Panc1 (cell line): ENCODE data around the gene TMED8. TPM values are rescaled to one million over a fixed set of nuclear protein-coding genes. Genes with fewer than 3 reads are reported as not detected.
"Not testable (repeated sequence)": the region's sequence is repeated elsewhere in the genome, so short reads cannot be mapped to it uniquely, and the experiment has no call there.

Experiments used
- ATAC-seq: fragments of 200-7000 bp; cut with Tn5 transposase; 2 replicates; pipeline ENCODE4 v1.9.1; 2020; ENCODE audit warnings: mild to moderate bottlenecking, moderate library complexity
- BruUV-seq: library from RNA; stranded (reverse); fragments of 400-500 nt; replicated peaks from 2 replicates; lab custom pipeline; 2021; lab: Mats Ljungman, UMichigan
- CTCF ChIA-PET: fragments of 300-600 bp; sonication (Branson Sonifier 250); formaldehyde crosslinking; loops from one replicate; lab custom pipeline; 2022; ENCODE audit warnings: antibody characterized with exemption; lab: Charles Lee
- POLR2A ChIA-PET: fragments of 300-600 bp; sonication (Branson Sonifier 250); formaldehyde crosslinking; loops from one replicate; lab custom pipeline; 2022; ENCODE audit warnings: antibody characterized with exemption; lab: Charles Lee
- DNase-seq: peaks from one replicate; pipeline ENCODE4 v3.0.0-alpha.2; 2010; ENCODE audit warnings: low read depth, low spot score
- H3K27ac ChIP-seq: 2 replicates; pipeline ENCODE4 v1.5.1; 2011; ENCODE audit warnings: mild to moderate bottlenecking, low read length, inconsistent platforms
- H3K27me3 ChIP-seq: fragments of 200-500 bp; sonication (Bioruptor generic); 2 replicates; pipeline ENCODE4 v1.6.0; 2014; ENCODE audit warnings: low read length, inconsistent platforms; ENCODE audit not compliant: control insufficient read depth, insufficient read depth
- H3K36me3 ChIP-seq: fragments of 200-500 bp; sonication (Bioruptor generic); 2 replicates; pipeline ENCODE4 v1.5.1; 2014; ENCODE audit warnings: inconsistent platforms, mild to moderate bottlenecking, low read length, moderate library complexity; ENCODE audit not compliant: control insufficient read depth, insufficient read depth
- H3K4me1 ChIP-seq: 2 replicates; pipeline ENCODE4 v1.5.1; 2011; ENCODE audit warnings: inconsistent platforms, mild to moderate bottlenecking, low read length, moderate library complexity; ENCODE audit not compliant: control insufficient read depth, insufficient read depth
- H3K4me3 ChIP-seq, 2 experiments: 2 replicates each; pipeline ENCODE4 v1.5.1; 2011 to 2012; ENCODE audit warnings: low read depth in 2 of 2, low read length in 2 of 2, mild to moderate bottlenecking in 2 of 2, inconsistent platforms in 1 of 2, moderate library complexity in 1 of 2
- H3K9me3 ChIP-seq: fragments of 200-500 bp; sonication (Bioruptor generic); 2 replicates; pipeline ENCODE4 v1.5.1; 2014; ENCODE audit warnings: low read depth, mild to moderate bottlenecking, inconsistent platforms, low read length, moderate library complexity; ENCODE audit not compliant: control insufficient read depth, insufficient read depth
- CTCF ChIP-seq: fragments of 450-650 bp; IDR thresholded peaks from 2 replicates; pipeline ENCODE4 v1.5.1; 2017; ENCODE audit warnings: mild to moderate bottlenecking
- POLR2AphosphoS5 ChIP-seq: IDR thresholded peaks from 2 replicates; pipeline ENCODE4 v1.6.1; 2012; ENCODE audit warnings: mild to moderate bottlenecking, low read depth, low read length, moderate library complexity
- REST ChIP-seq, 2 experiments: IDR thresholded peaks; 2 replicates each; pipeline ENCODE4 v1.6.1; 2011 to 2012; ENCODE audit warnings: low read depth in 2 of 2, control low read depth in 1 of 2, low read length in 1 of 2, mild to moderate bottlenecking in 1 of 2, moderate library complexity in 1 of 2; ENCODE audit not compliant: insufficient read depth in 1 of 2
- SIN3A ChIP-seq: IDR thresholded peaks from 2 replicates; pipeline ENCODE4 v1.6.1; 2012; ENCODE audit warnings: low read depth, mild to moderate bottlenecking, low read length, moderate library complexity, borderline replicate concordance; ENCODE audit not compliant: insufficient read depth
- TCF7L2 ChIP-seq: IDR thresholded peaks from 2 replicates; pipeline ENCODE4 v1.6.1; 2011; ENCODE audit warnings: mild to moderate bottlenecking, low read depth, low read length, inconsistent platforms
- in situ Hi-C: cut with HindIII; loops from 2 replicates; pipeline ENCODE4 v1.10.0; 2016; ENCODE audit warnings: low sequenced_read_pairs, low pct_unique_long_range_greater_than_20kb
- intact Hi-C: fragments of 100-400 bp; cut with micrococcal nuclease; formaldehyde crosslinking; loops from one replicate; pipeline ENCODE4 v1.10.0; 2022; ENCODE audit not compliant: unreplicated experiment
- total RNA-seq: library from RNA; stranded (reverse); gene quantifications from one replicate; pipeline ENCODE4 v1.2.1, GENCODE V29; 2021; ENCODE audit not compliant: unreplicated experiment

TMED8 gene
- total RNA-seq, 1 experiment from 2014 or later = 8.5 TPM

- no peaks in the 10 kb centered on the region for H3K4me1 ChIP-seq
- no peak overlapping the region for H3K27ac ChIP-seq
- DNase-seq (no peak), ATAC-seq (no peak)
- no peaks in the 10 kb centered on the region for H3K9me3 ChIP-seq
- H3K36me3 ChIP-seq = no peaks in the 10 kb centered on the region; the same call in 1 of the 2 replicates
- in situ Hi-C loops (no loop called here), intact Hi-C loops (no loop called here)
- no peak overlapping the region for H3K4me3 ChIP-seq
- ChIA-PET CTCF (no interaction called here), POLR2A (no interaction called here)
- no peak for TF ChIP-seq CTCF
- TF ChIP-seq POLR2AphosphoS5 = no peak
- no peak for TF ChIP-seq SIN3A
- no peak for TF ChIP-seq REST (IDR thresholded peaks at IDR 0.05; ENCODE audit: insufficient read depth in 1 of 2, low read depth in 2 of 2, low read length in 1 of 2)
- no peak for TF ChIP-seq TCF7L2
- BruUV-seq = no TSS peak
- no peaks in the 10 kb centered on the region for H3K27me3 ChIP-seq
Observed at GRCh38 chr14:77338302-77338701, 38.6 kb downstream of the TMED8 start.

- POLR2A ChIA-PET = no interaction called here
- ATAC-seq = no peak
- no peak overlapping the region for H3K27ac ChIP-seq
- no peaks in the 10 kb centered on the region for H3K27me3 ChIP-seq
- H3K4me3 ChIP-seq = no peak overlapping the region
- no peak for DNase-seq
- intact Hi-C loops = no loop called here
- no peaks in the 10 kb centered on the region; the same call in 1 of the 2 replicates for H3K36me3 ChIP-seq
- in situ Hi-C loops = no loop called here
- no peak for TF ChIP-seq TCF7L2
- TF ChIP-seq REST (IDR thresholded peaks at IDR 0.05; ENCODE audit: insufficient read depth in 1 of 2, low read depth in 2 of 2, low read length in 1 of 2) = no peak
- no peak for TF ChIP-seq POLR2AphosphoS5
- TF ChIP-seq CTCF = no peak
- no peak for TF ChIP-seq SIN3A
- TSS peak; percentile 52 for BruUV-seq
- CTCF ChIA-PET = no interaction called here
- no peaks in the 10 kb centered on the region for H3K4me1 ChIP-seq
- H3K9me3 ChIP-seq = no peaks in the 10 kb centered on the region
Observed at GRCh38 chr14:77337880-77338279, 39.0 kb downstream of the TMED8 start.

GRCh38 chr14:77337255-77337654 lies 39.6 kb downstream of the TMED8 start:
- CTCF ChIA-PET, H3K27ac ChIP-seq, intact Hi-C loops, POLR2A ChIA-PET, ATAC-seq, H3K4me1 ChIP-seq, H3K36me3 ChIP-seq, H3K9me3 ChIP-seq, DNase-seq, BruUV-seq, in situ Hi-C loops, H3K4me3 ChIP-seq, H3K27me3 ChIP-seq: not testable (repeated sequence)
